HL-60 (cell line): ENCODE results near the gene SDF2.

Experiments
- DNase-seq, 2 experiments: peaks; one replicate each; pipeline ENCODE4 v3.0.0-alpha.2; 2010 to 2020; ENCODE audit warnings: low read depth in 1 of 2, low spot score in 1 of 2
- H3K27ac ChIP-seq: fragments of 250-450 bp; sonication (Bioruptor Pico); replicated peaks from 2 replicates; pipeline ENCODE4 v1.5.1; 2020; ENCODE audit warnings: mild to moderate bottlenecking, moderate library complexity
- H3K27me3 ChIP-seq: fragments of 250-450 bp; sonication (Bioruptor Pico); 2 replicates; pipeline ENCODE4 v1.5.1; 2021; ENCODE audit warnings: mild to moderate bottlenecking, moderate library complexity; ENCODE audit not compliant: insufficient read depth, poor library complexity, severe bottlenecking
- H3K4me3 ChIP-seq: replicated peaks from 2 replicates; pipeline ENCODE4 v1.5.1; 2011; ENCODE audit warnings: mild to moderate bottlenecking, control low read depth, low read length; ENCODE audit not compliant: insufficient read depth
- GABPA ChIP-seq: IDR thresholded peaks from 2 replicates; pipeline ENCODE4 v1.6.1; 2012; ENCODE audit warnings: low read depth
- POLR2AphosphoS5 ChIP-seq: IDR thresholded peaks from 2 replicates; pipeline ENCODE4 v1.6.1; 2012; ENCODE audit warnings: low read depth
- SPI1 ChIP-seq: IDR thresholded peaks from 2 replicates; pipeline ENCODE4 v1.6.1; 2012; ENCODE audit warnings: low read depth, mild to moderate bottlenecking, borderline replicate concordance
- TF ChIP-seq, protein P1 (sequence below): IDR thresholded peaks from 2 replicates; pipeline ENCODE4 v1.6.1; 2012; ENCODE audit warnings: low read depth; ENCODE audit not compliant: insufficient replicate concordance
- TF ChIP-seq, protein P2 (sequence below): IDR thresholded peaks from one replicate; pipeline ENCODE4 v1.5.1; 2011; ENCODE audit warnings: low read length, control low read depth, inconsistent platforms; ENCODE audit not compliant: insufficient read depth

The SDF2 gene

DNA sequence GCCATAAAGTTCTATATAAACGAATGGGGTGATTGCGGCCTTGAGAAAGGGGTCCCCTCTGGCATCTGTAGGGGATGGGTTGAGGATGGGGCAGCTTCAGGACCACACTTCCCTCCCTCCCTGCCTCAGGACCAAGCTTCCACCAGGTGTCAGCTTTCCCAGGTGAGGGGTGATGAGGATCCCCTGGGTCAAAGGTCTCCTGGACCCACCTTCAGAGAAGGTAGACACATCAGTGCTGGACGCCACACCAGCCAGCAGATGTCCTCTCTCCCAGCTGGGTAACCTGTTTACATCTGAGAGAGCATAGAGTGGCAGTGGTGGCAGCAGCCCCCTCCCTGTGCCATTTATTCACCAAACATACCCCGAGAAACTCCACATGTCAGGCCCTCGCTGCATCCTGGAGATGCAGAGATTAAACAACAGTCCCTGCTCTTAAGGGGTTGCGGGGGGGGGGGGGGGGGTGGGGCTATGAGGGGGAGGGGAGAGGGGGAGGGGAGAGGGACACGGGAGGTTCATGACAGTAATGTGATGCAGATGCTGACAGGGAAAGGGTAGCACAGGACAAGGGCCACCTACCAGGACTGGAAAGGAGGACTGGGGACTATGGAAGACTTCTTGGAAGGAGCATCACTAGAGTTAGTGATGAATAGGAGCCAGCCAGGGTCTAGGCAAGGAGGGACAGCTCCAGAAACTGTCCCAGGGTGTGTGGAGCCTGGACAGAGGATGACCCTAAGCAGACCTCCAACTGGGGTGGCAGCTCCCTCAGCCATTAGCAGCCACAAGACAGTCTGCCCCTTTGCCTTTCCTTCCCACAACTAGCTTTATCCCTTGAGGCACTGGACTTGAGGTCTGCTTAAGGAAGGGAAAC, 45.0 kb upstream of the SDF2 start:
- no peak for TF ChIP-seq POLR2AphosphoS5
- TF ChIP-seq, protein P1, sequence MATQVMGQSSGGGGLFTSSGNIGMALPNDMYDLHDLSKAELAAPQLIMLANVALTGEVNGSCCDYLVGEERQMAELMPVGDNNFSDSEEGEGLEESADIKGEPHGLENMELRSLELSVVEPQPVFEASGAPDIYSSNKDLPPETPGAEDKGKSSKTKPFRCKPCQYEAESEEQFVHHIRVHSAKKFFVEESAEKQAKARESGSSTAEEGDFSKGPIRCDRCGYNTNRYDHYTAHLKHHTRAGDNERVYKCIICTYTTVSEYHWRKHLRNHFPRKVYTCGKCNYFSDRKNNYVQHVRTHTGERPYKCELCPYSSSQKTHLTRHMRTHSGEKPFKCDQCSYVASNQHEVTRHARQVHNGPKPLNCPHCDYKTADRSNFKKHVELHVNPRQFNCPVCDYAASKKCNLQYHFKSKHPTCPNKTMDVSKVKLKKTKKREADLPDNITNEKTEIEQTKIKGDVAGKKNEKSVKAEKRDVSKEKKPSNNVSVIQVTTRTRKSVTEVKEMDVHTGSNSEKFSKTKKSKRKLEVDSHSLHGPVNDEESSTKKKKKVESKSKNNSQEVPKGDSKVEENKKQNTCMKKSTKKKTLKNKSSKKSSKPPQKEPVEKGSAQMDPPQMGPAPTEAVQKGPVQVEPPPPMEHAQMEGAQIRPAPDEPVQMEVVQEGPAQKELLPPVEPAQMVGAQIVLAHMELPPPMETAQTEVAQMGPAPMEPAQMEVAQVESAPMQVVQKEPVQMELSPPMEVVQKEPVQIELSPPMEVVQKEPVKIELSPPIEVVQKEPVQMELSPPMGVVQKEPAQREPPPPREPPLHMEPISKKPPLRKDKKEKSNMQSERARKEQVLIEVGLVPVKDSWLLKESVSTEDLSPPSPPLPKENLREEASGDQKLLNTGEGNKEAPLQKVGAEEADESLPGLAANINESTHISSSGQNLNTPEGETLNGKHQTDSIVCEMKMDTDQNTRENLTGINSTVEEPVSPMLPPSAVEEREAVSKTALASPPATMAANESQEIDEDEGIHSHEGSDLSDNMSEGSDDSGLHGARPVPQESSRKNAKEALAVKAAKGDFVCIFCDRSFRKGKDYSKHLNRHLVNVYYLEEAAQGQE = no peak
- no peak overlapping the region for H3K4me3 ChIP-seq
- no peak for DNase-seq
- H3K27me3 ChIP-seq = no peaks in the 10 kb centered on the region
- H3K27ac ChIP-seq = no peak overlapping the region

DNA sequence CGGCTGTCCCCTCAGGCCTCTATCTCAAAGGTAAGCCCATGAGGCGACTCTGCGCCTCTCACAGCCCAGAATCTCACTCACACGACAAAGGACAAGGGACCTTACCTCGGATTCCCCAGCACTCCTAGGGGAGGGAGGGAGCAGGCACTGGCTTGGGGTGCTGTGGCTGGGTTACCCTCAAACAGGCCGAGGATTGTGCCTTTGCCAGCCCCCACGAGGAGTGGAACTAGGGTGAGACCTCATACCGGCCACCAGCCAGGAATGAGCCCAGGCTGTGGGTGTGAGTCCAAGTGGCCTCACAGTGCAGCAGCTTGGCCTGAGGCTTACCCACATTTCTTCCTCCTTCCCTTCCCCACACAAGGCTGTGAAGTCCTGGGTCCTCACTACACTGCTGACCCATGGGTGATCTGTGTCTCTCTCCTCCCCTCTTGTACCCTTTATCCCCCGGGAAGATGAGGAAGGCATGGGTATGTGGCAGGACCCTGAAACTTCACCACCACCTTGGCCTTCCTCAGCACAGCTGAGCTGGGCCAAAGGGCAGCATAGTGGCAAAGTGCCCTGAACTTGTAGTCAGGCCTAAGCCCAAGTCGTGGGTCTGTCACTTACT, 44.1 kb upstream of the SDF2 start:
- TF ChIP-seq GABPA = no peak
- TF ChIP-seq, protein P1 = no peak
- TF ChIP-seq, protein P2, sequence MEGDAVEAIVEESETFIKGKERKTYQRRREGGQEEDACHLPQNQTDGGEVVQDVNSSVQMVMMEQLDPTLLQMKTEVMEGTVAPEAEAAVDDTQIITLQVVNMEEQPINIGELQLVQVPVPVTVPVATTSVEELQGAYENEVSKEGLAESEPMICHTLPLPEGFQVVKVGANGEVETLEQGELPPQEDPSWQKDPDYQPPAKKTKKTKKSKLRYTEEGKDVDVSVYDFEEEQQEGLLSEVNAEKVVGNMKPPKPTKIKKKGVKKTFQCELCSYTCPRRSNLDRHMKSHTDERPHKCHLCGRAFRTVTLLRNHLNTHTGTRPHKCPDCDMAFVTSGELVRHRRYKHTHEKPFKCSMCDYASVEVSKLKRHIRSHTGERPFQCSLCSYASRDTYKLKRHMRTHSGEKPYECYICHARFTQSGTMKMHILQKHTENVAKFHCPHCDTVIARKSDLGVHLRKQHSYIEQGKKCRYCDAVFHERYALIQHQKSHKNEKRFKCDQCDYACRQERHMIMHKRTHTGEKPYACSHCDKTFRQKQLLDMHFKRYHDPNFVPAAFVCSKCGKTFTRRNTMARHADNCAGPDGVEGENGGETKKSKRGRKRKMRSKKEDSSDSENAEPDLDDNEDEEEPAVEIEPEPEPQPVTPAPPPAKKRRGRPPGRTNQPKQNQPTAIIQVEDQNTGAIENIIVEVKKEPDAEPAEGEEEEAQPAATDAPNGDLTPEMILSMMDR = no peak
- H3K4me3 ChIP-seq = no peak overlapping the region
- DNase-seq = no peak
- H3K27me3 ChIP-seq = no peaks in the 10 kb centered on the region
- no peak overlapping the region for H3K27ac ChIP-seq

DNA sequence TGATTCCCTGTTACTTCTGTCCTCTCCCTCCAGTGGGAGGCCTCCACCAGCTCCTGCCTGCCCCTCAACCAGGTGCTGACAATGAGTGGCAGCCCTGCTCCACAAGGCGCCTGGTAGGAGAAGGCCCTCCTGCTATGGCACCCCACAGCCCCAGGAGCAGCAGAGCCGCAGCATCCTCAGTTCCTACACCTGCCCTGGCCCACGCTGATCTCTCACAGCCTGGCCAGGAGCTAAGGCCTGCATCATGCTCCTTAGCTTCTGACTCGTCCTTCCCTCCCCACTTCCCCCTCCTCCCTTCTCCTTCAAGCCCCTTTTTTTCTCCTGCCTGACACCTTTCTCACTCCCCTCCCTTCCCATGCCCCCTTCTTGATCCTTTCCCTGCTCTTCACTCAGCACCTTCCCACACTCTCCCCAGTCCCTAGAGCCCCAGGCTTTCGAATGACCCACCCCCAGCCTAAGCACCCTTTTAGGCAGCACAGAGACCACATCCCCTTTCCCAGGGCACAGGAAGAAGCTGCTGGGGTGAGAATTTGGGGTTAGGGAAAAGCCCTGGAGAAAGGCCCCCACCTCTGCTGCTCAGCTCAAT, 43.5 kb upstream of the SDF2 start:
- DNase-seq = no peak
- Histone ChIP-seq H3K27me3 (no peaks in the 10 kb centered on the region), H3K4me3 (no peak overlapping the region), H3K27ac (no peak overlapping the region)
- no peak for TF ChIP-seq POLR2AphosphoS5
- TF ChIP-seq SPI1 = no peak
- TF ChIP-seq, protein P2 = no peak
- TF ChIP-seq, protein P1 = no peak
- no peak for TF ChIP-seq GABPA
